GM12878 (cell line): ENCODE data around the gene COL11A2. TPM values are rescaled to one million over a fixed set of nuclear protein-coding genes. Genes with fewer than 3 reads are reported as not detected.

Experiments used
- ATAC-seq: fragments of 200-7000 bp; cut with Tn5 transposase; 3 replicates; pipeline ENCODE4 v1.9.1; 2020; ENCODE audit warnings: mild to moderate bottlenecking, moderate library complexity
- BruUV-seq: library from RNA; stranded (reverse); fragments of 400-500 nt; replicated peaks from 2 replicates; lab custom pipeline; 2021; lab: Mats Ljungman, UMichigan
- CTCF ChIA-PET: fragments of 300-600 bp; sonication (Branson Sonifier 250); formaldehyde crosslinking; extraction: SDS; loops from one replicate; lab custom pipeline; 2021; ENCODE audit warnings: inconsistent platforms; lab: Yijun Ruan, JAX
- POLR2A ChIA-PET: fragments of 350-600 bp; formaldehyde crosslinking; extraction: SDS; loops from one replicate; lab custom pipeline; 2021; ENCODE audit warnings: inconsistent platforms; lab: Charles Lee
- RAD21 ChIA-PET: fragments of 300-600 bp; sonication (Branson Sonifier 250); formaldehyde crosslinking; loops from one replicate; lab custom pipeline; 2023; ENCODE audit warnings: antibody characterized with exemption; ENCODE audit not compliant: unreplicated experiment; lab: Charles Lee
- SMC1A ChIA-PET: fragments of 300-600 bp; sonication (Branson Sonifier 250); formaldehyde crosslinking; loops from one replicate; lab custom pipeline; 2023; ENCODE audit not compliant: unreplicated experiment, uncharacterized antibody; lab: Charles Lee
- DNase-seq: peaks from one replicate; pipeline ENCODE4 v3.0.0-alpha.2; 2011; ENCODE audit warnings: low read depth, low spot score
- FAIRE-seq: peaks from 3 replicates; lab custom pipeline; 2011; peaks lifted over from hg19 to GRCh38; lab: Jason Lieb, UNC
- H2AFZ ChIP-seq: 2 replicates; pipeline ENCODE4 v1.6.0; 2011; ENCODE audit warnings: low read depth, low read length, control low read depth; ENCODE audit not compliant: control insufficient read depth
- H3K27ac ChIP-seq: 2 replicates; pipeline ENCODE4 v1.5.1; 2011; ENCODE audit warnings: control low read depth; ENCODE audit not compliant: control insufficient read depth, insufficient read depth
- H3K27me3 ChIP-seq, 2 experiments: replicated peaks in 1 of 2; 2 replicates each; pipeline versions ENCODE4 v1.6.0 to v1.6.1; 2011; ENCODE audit warnings: low read length in 1 of 2; ENCODE audit not compliant: control insufficient read depth in 2 of 2, insufficient read depth in 2 of 2
- H3K36me3 ChIP-seq, 2 experiments: 2 replicates each; pipeline ENCODE4 v1.5.1; 2011; ENCODE audit warnings: low read length in 1 of 2; ENCODE audit not compliant: control insufficient read depth in 2 of 2, insufficient read depth in 2 of 2
- H3K4me1 ChIP-seq: 2 replicates; pipeline ENCODE4 v1.6.1; 2011; ENCODE audit warnings: mild to moderate bottlenecking, low read length, moderate library complexity, mixed read lengths; ENCODE audit not compliant: control insufficient read depth, insufficient read depth
- H3K4me2 ChIP-seq: 2 replicates; pipeline ENCODE4 v1.6.0; 2011; ENCODE audit warnings: control low read depth; ENCODE audit not compliant: control insufficient read depth, insufficient read depth
- H3K4me3 ChIP-seq: fragments of 200-600 bp; sonication (generic); 2 replicates; pipeline ENCODE4 v1.5.1; 2016
- H3K79me2 ChIP-seq: 2 replicates; pipeline ENCODE4 v1.6.0; 2011; ENCODE audit warnings: low read length; ENCODE audit not compliant: control insufficient read depth, insufficient read depth
- H3K9ac ChIP-seq: 2 replicates; pipeline ENCODE4 v1.8.0; 2011; ENCODE audit warnings: low read length, control low read depth, mixed read lengths; ENCODE audit not compliant: control insufficient read depth, insufficient read depth
- H3K9me3 ChIP-seq: replicated peaks from 3 replicates; pipeline ENCODE4 v1.5.1; 2011; ENCODE audit warnings: mild to moderate bottlenecking, low read length; ENCODE audit not compliant: control insufficient read depth, insufficient read depth
- H4K20me1 ChIP-seq: 2 replicates; pipeline ENCODE4 v1.6.0; 2011; ENCODE audit not compliant: control insufficient read depth, insufficient read depth
- ASH2L ChIP-seq: fragments of 300-600, 200-600 bp; sonication (generic); IDR thresholded peaks from 2 replicates; pipeline ENCODE4 v1.6.1; 2017; ENCODE audit warnings: low read depth, mild to moderate bottlenecking, borderline replicate concordance
- BCL3 ChIP-seq: IDR thresholded peaks from 2 replicates; pipeline ENCODE4 v1.6.1; 2011; ENCODE audit warnings: borderline replicate concordance, low read depth, mild to moderate bottlenecking, moderate library complexity, low read length; ENCODE audit not compliant: insufficient read depth, poor library complexity, severe bottlenecking
- BMI1 ChIP-seq: fragments of 450-650 bp; IDR thresholded peaks from 2 replicates; pipeline ENCODE4 v1.6.1; 2016; ENCODE audit warnings: mild to moderate bottlenecking, moderate library complexity, borderline replicate concordance
- EP300 ChIP-seq, 2 experiments: fragments of 150-350 bp in 1 of 2; IDR thresholded peaks; 2 replicates each; pipeline ENCODE4 v1.6.1; 2011 to 2012; ENCODE audit warnings: low read depth in 2 of 2, low read length in 2 of 2, borderline replicate concordance in 1 of 2, improper control_type of control experiment in 1 of 2, inconsistent platforms in 1 of 2; ENCODE audit not compliant: control insufficient read depth in 1 of 2
- PML ChIP-seq: IDR thresholded peaks from 2 replicates; pipeline ENCODE4 v1.6.1; 2012; ENCODE audit warnings: low read length, inconsistent platforms
- POLR2A ChIP-seq: IDR thresholded peaks from 2 replicates; pipeline ENCODE4 v1.6.1; 2011; ENCODE audit warnings: low read depth, mild to moderate bottlenecking, low read length
- RELA ChIP-seq: fragments of 450-650 bp; IDR thresholded peaks from 2 replicates; pipeline ENCODE4 v1.8.0; 2014; ENCODE audit warnings: borderline replicate concordance; ENCODE audit not compliant: partially characterized antibody
- WGBS: methylation state at CpG from one replicate; pipeline ENCODE4 v1.1.6; 2016; ENCODE audit warnings: low lambda C conversion rate; ENCODE audit not compliant: insufficient replicate concordance, insufficient coverage; ENCODE audit errors: missing lambda C conversion rate; 5-methylcytosine and 5-hydroxymethylcytosine counted together
- in situ Hi-C: fragments of 300-500 bp; cut with MboI; formaldehyde crosslinking; loops from 9 replicates; pipeline ENCODE4 v1.14.3; 2018; ENCODE audit warnings: mixed read lengths
- intact Hi-C: fragments of 100-400 bp; cut with micrococcal nuclease; formaldehyde crosslinking; loops from one replicate; pipeline ENCODE4 v1.14.2; 2022; ENCODE audit not compliant: unreplicated experiment
- polyA plus RNA-seq, 11 experiments: library from polyadenylated mRNA; depleted of rRNA in 4 of 11; unstranded in 6 of 11; stranded (reverse) in 5 of 11; fragments of >200 nt; fragmentation: Nextera tagmentation in 4 of 11; fragmentation: Illumina TruSeq in 1 of 11; extraction: Ambion mirVana in 4 of 11; extraction: Trizol in 1 of 11; gene quantifications; 1 replicate in 1 of 11; 2 replicates in 10 of 11; pipeline versions ENCODE4 v1.2.1 to v1.2.3, GENCODE V29; 2011 to 2016; ENCODE audit warnings: inconsistent platforms in 2 of 11, missing spikeins in 2 of 11, low read depth in 1 of 11
- total RNA-seq, 4 experiments: library from RNA; depleted of rRNA in 3 of 4; stranded (reverse); fragments of >200 nt in 3 of 4; fragmentation: Illumina TruSeq in 1 of 4; extraction: Trizol in 1 of 4; gene quantifications; 2 replicates each; pipeline versions ENCODE4 v1.2.1 to v1.2.3, GENCODE V29; 2013 to 2021
- TF ChIP-seq, protein P1 (sequence below): IDR thresholded peaks from 2 replicates; pipeline ENCODE4 v1.6.1; 2011; ENCODE audit warnings: low read depth, low read length, improper control_type of control experiment, borderline replicate concordance

Gene COL11A2
- total and polyA plus RNA-seq, 10 of the 15 experiments (the other 5 are each of a cell fraction or from before 2014, with no cell fraction given) = 0.03 to 0.83 (median 0.22) TPM; not detected in 1

DNA sequence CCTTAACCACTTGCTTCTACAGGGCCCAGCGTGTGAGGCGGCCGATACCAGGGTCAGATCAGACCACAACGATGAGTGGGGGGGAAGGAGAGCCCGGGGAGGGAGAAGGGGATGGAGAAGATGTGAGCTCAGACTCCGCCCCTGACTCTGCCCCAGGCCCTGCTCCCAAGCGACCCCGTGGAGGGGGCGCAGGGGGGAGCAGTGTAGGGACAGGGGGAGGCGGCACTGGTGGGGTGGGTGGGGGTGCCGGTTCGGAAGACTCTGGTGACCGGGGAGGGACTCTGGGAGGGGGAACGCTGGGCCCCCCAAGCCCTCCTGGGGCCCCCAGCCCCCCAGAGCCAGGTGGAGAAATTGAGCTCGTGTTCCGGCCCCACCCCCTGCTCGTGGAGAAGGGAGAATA lies 18.9 kb upstream of the COL11A2 start (continued):
- TF ChIP-seq BMI1 (no peak), RELA (no peak), PML (no peak)

DNA sequence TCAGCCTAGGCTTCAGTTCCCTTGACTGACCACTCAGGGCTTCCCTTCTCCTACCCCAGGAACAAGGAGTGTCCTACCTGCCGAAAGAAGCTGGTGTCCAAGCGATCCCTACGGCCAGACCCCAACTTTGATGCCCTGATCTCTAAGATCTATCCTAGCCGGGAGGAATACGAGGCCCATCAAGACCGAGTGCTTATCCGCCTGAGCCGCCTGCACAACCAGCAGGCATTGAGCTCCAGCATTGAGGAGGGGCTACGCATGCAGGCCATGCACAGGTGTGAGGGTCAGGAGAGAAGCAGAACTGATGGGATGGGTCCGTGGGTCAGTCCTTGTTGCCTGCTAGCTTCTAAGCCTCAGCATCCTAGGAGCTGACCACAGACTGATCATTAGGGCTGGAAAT lies 17.6 kb upstream of the COL11A2 start:
- peaks cover 2 to 3% of the 10 kb centered on the region in 2 experiments; a peak in 3 of 4 replicates for H3K27me3 ChIP-seq
- no peak for DNase-seq
- BruUV-seq = no TSS peak
- no peak for FAIRE-seq
- H3K4me2 ChIP-seq = no peak overlapping the region
- ATAC-seq = no peak
- in situ Hi-C loops = no loop called here
- H2AFZ ChIP-seq = no peak overlapping the region
- WGBS = 94% methylated on average over 10 of the region's 10 CpGs
- RAD21 ChIA-PET = no interaction called here
- SMC1A ChIA-PET = interaction anchor here (0.5 to 2.2 kb wide), 3 partner anchors 39 to 108 kb away, joined by 4 to 7 read pairs (median 6); partner anchors contain the start of genes RPS18 and VPS52
- peaks cover 3% of the 10 kb centered on the region for H3K79me2 ChIP-seq
- H3K9me3 ChIP-seq = no peaks in the 10 kb centered on the region
- CTCF ChIA-PET = interaction anchor here (2.0 to 2.9 kb wide), 3 partner anchors 13 to 39 kb away, joined by 6 to 23 read pairs (median 10); no protein-coding TSS in a partner anchor
- no peak overlapping the region for H3K27ac ChIP-seq
- no peak for TF ChIP-seq EP300 (IDR thresholded peaks at IDR 0.05; ENCODE audit: borderline replicate concordance in 1 of 2, control insufficient read depth in 1 of 2, low read depth in 2 of 2, low read length in 2 of 2)
- TF ChIP-seq, protein P1, sequence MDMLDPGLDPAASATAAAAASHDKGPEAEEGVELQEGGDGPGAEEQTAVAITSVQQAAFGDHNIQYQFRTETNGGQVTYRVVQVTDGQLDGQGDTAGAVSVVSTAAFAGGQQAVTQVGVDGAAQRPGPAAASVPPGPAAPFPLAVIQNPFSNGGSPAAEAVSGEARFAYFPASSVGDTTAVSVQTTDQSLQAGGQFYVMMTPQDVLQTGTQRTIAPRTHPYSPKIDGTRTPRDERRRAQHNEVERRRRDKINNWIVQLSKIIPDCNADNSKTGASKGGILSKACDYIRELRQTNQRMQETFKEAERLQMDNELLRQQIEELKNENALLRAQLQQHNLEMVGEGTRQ = no peak
- TF ChIP-seq POLR2A = peak; percentile 31; the same call in 1 of the 2 replicates
- TF ChIP-seq BCL3 = no peak
- TF ChIP-seq ASH2L = no peak
- TF ChIP-seq, all 136 proteins: peak for 1
- POLR2A ChIA-PET = interaction anchor here (1.4 to 2.3 kb wide), 3 partner anchors 10 to 96 kb away, joined by 3 to 12 read pairs (median 6); no protein-coding TSS in a partner anchor
- H3K36me3 ChIP-seq = peaks cover 0 to 5% of the 10 kb centered on the region in 2 experiments; a peak in 2 of 4 replicates
- intact Hi-C loops = loop anchor here (10.0 kb wide), 1 partner anchor 365 kb away; no protein-coding TSS in a partner anchor
- no peaks in the 10 kb centered on the region; the same call in 1 of the 2 replicates for H4K20me1 ChIP-seq
- H3K4me3 ChIP-seq = no peak overlapping the region
- H3K9ac ChIP-seq = no peak overlapping the region
- peaks cover 23% of the 10 kb centered on the region for H3K4me1 ChIP-seq
